ENCODE data around the gene UGGT2. TPM values are rescaled to one million over a fixed set of nuclear protein-coding genes. Genes with fewer than 3 reads are reported as not detected.
"Not testable (repeated sequence)": the region's sequence is repeated elsewhere in the genome, so short reads cannot be mapped to it uniquely, and the experiment has no call there.

Gene UGGT2
- total RNA-seq (2014; rRNA removed; shearing (Covaris generic)), result 24.0 and 26.1 TPM in 2 replicates

- peak; percentile 91 for DNase-seq (ENCODE audit: low read depth)
Measured at GRCh38 chr13:96053003-96053703, at the start of gene UGGT2. TSS of gene UGGT2 (minus strand) at chr13:96053401. CDS start at chr13:96053312, 89 bp downstream.

GRCh38 chr13:96100457-96101220 is 47.4 kb upstream of the UGGT2 start:
- DNase-seq (ENCODE audit: low read depth), result no peak

- no peak for DNase-seq (ENCODE audit: low read depth)
Measured at GRCh38 chr13:96093296-96094006, 40.2 kb upstream of the UGGT2 start.

- DNase-seq (ENCODE audit: low read depth), result peak; percentile 14
Measured at GRCh38 chr13:96091164-96092117, 38.2 kb upstream of the UGGT2 start.

- peak; percentile 5 for DNase-seq (ENCODE audit: low read depth)
Measured at GRCh38 chr13:96090240-96091101, 37.3 kb upstream of the UGGT2 start.

GRCh38 chr13:96089749-96090239 is 36.6 kb upstream of the UGGT2 start, which contains the start of gene HS6ST3:
TSS of gene HS6ST3 (plus strand) at chr13:96090107.
- DNase-seq (ENCODE audit: low read depth), result peak; percentile 27

- no peak for DNase-seq (ENCODE audit: low read depth)
Measured at GRCh38 chr13:96089139-96089538, 35.9 kb upstream of the UGGT2 start.

GRCh38 chr13:96086736-96087135 is 33.5 kb upstream of the UGGT2 start:
- DNase-seq (ENCODE audit: low read depth), result no peak

- peak; percentile 30 for DNase-seq (ENCODE audit: low read depth)
Measured at GRCh38 chr13:96082640-96083039, 29.4 kb upstream of the UGGT2 start.

- DNase-seq (ENCODE audit: low read depth), result no peak
Measured at GRCh38 chr13:96081888-96082287, 28.7 kb upstream of the UGGT2 start.

- no peak for DNase-seq (ENCODE audit: low read depth)
Measured at GRCh38 chr13:96080676-96081075, 27.5 kb upstream of the UGGT2 start.

- peak; percentile 23 for DNase-seq (ENCODE audit: low read depth)
Measured at GRCh38 chr13:96075953-96076543, 22.8 kb upstream of the UGGT2 start.

GRCh38 chr13:96072392-96072791 is 19.2 kb upstream of the UGGT2 start:
- no peak for DNase-seq (ENCODE audit: low read depth)

- no peak for DNase-seq (ENCODE audit: low read depth)
Measured at GRCh38 chr13:96071504-96071903, 18.3 kb upstream of the UGGT2 start.

GRCh38 chr13:96068729-96069128 is 15.5 kb upstream of the UGGT2 start:
- DNase-seq (ENCODE audit: low read depth), result no peak

- no peak for DNase-seq (ENCODE audit: low read depth)
Measured at GRCh38 chr13:96065849-96066248, 12.6 kb upstream of the UGGT2 start.

GRCh38 chr13:96052656-96053002 is 572 bp downstream of the UGGT2 start:
- DNase-seq (ENCODE audit: low read depth), result peak; percentile 64

- not testable (repeated sequence) for DNase-seq (ENCODE audit: low read depth)
Measured at GRCh38 chr13:96051946-96052345, 1.3 kb downstream of the UGGT2 start.

- not testable (repeated sequence) for DNase-seq (ENCODE audit: low read depth)
Measured at GRCh38 chr13:96051491-96051890, 1.7 kb downstream of the UGGT2 start.

GRCh38 chr13:96050955-96051354 is 2.2 kb downstream of the UGGT2 start:
- not testable (repeated sequence) for DNase-seq (ENCODE audit: low read depth)

Data from M059J (cell line).